OCI-LY1 (cell line): Measurements from ENCODE around the gene SEC24C.

ENCODE experiments used
- H2AFZ ChIP-seq: fragments of 200-600 bp; sonication (generic), shearing (Covaris generic); 2 replicates; pipeline ENCODE4 v1.6.0; 2014; ENCODE audit warnings: antibody characterized with exemption, mild to moderate bottlenecking, low read length
- H3F3A ChIP-seq: fragments of 200-600 bp; sonication (generic), shearing (Covaris generic); 2 replicates; pipeline ENCODE4 v1.6.0; 2014; ENCODE audit warnings: mild to moderate bottlenecking, antibody characterized with exemption, low read length, moderate library complexity; ENCODE audit not compliant: insufficient read depth
- H3K27ac ChIP-seq: fragments of 200-600 bp; sonication (generic); 2 replicates; pipeline ENCODE4 v1.5.1; 2014; ENCODE audit warnings: low read length, mixed run types, mild to moderate bottlenecking, low read depth; ENCODE audit not compliant: poor library complexity, severe bottlenecking
- H3K27me3 ChIP-seq: fragments of 200-600 bp; sonication (generic); 2 replicates; pipeline ENCODE4 v1.6.0; 2014; ENCODE audit warnings: antibody characterized with exemption, mild to moderate bottlenecking, low read length, moderate library complexity; ENCODE audit not compliant: insufficient read depth
- H3K36me3 ChIP-seq: fragments of 200-600 bp; sonication (generic); 2 replicates; pipeline ENCODE4 v1.6.1; 2014; ENCODE audit warnings: mild to moderate bottlenecking, antibody characterized with exemption, low read length, moderate library complexity, mixed read lengths; ENCODE audit not compliant: insufficient read depth
- H3K4me1 ChIP-seq: fragments of 200-600 bp; sonication (generic); 2 replicates; pipeline ENCODE4 v1.5.1; 2014; ENCODE audit warnings: mild to moderate bottlenecking, low read length, moderate library complexity; ENCODE audit not compliant: insufficient read depth, severe bottlenecking
- H3K4me2 ChIP-seq: fragments of 200-600 bp; sonication (generic), shearing (Covaris generic); 2 replicates; pipeline ENCODE4 v1.6.1; 2014; ENCODE audit warnings: low read length
- H3K4me3 ChIP-seq: fragments of 200-600 bp; sonication (generic); 2 replicates; pipeline ENCODE4 v1.5.1; 2014; ENCODE audit warnings: low read length, low read depth, mild to moderate bottlenecking, mixed read lengths; ENCODE audit not compliant: poor library complexity, severe bottlenecking
- H3K79me2 ChIP-seq: fragments of 200-600 bp; shearing (Covaris generic); 2 replicates; pipeline ENCODE4 v1.6.1; 2016; ENCODE audit warnings: mixed run types, low read length, mixed read lengths; ENCODE audit not compliant: insufficient read depth
- H3K9ac ChIP-seq: fragments of 200-600 bp; sonication (generic), shearing (Covaris generic); 2 replicates; pipeline ENCODE4 v1.6.1; 2014; ENCODE audit warnings: mild to moderate bottlenecking, low read length, mixed read lengths
- H3K9me2 ChIP-seq: fragments of 200-600 bp; sonication (generic), shearing (Covaris generic); 2 replicates; pipeline ENCODE4 v1.6.1; 2014; ENCODE audit warnings: low read depth, mild to moderate bottlenecking, low read length, mixed read lengths
- H3K9me3 ChIP-seq: fragments of 200-600 bp; shearing (Covaris generic); 2 replicates; pipeline ENCODE4 v1.6.1; 2014; ENCODE audit warnings: low read length, mixed read lengths
- H4K20me1 ChIP-seq: fragments of 200-600 bp; sonication (generic), shearing (Covaris generic); 2 replicates; pipeline ENCODE4 v1.6.0; 2016; ENCODE audit warnings: mild to moderate bottlenecking, low read length; ENCODE audit not compliant: insufficient read depth
- CTCF ChIP-seq: fragments of 200-600 bp; sonication (generic), shearing (Covaris generic); IDR thresholded peaks from 2 replicates; pipeline ENCODE4 v1.5.1; 2017; ENCODE audit warnings: mild to moderate bottlenecking, antibody characterized with exemption, low read length, moderate library complexity, mixed read lengths
- EZH2 ChIP-seq: fragments of 200-600 bp; sonication (generic), shearing (Covaris generic); IDR thresholded peaks from 2 replicates; pipeline ENCODE4 v1.8.0; 2017; ENCODE audit warnings: borderline replicate concordance, mixed run types, mild to moderate bottlenecking, antibody characterized with exemption, low read length, moderate library complexity, mixed read lengths

SEC24C gene

GRCh38 chr10:73806176-73806950 is 62.2 kb downstream of the SEC24C start:
- H2AFZ ChIP-seq = no peak overlapping the region
- no peak overlapping the region for H3K4me3 ChIP-seq
- H3K27ac ChIP-seq = no peak overlapping the region
- H3K9ac ChIP-seq = no peak overlapping the region
- no peaks in the 10 kb centered on the region for H3K79me2 ChIP-seq
- H4K20me1 ChIP-seq = no peaks in the 10 kb centered on the region
- no peak overlapping the region for H3K4me2 ChIP-seq
- peaks cover 70% of the 10 kb centered on the region for H3K36me3 ChIP-seq
- H3F3A ChIP-seq = no peaks in the 10 kb centered on the region
- H3K27me3 ChIP-seq = no peaks in the 10 kb centered on the region
- H3K4me1 ChIP-seq = peaks cover 5% of the 10 kb centered on the region
- TF ChIP-seq EZH2 (no peak), CTCF (no peak)
- no peaks in the 10 kb centered on the region for H3K9me2 ChIP-seq
- no peaks in the 10 kb centered on the region for H3K9me3 ChIP-seq

DNA sequence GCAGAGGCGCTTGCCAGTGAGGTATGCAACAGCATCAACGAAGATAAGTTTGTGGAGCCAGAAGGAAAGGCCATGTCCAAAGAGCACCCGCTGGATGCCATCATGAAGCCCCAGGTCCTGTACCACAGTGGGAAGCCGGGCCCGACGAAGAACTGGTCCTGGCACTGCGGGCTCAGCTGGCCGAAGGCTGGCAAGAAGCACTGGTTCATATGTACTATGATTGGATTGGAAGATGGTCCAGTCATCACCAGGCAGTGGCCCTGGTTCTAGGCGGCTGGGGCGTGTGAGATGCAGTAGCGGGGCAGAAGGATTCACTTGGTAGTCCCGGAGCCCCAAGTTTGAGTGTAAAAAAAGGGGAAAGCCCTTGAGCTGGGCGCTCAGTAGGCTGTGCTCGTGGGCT is 63.3 kb downstream of the SEC24C start:
- no peak overlapping the region for H3K9ac ChIP-seq
- no peaks in the 10 kb centered on the region for H4K20me1 ChIP-seq
- H3K9me3 ChIP-seq = no peaks in the 10 kb centered on the region
- H3K79me2 ChIP-seq = no peaks in the 10 kb centered on the region
- H3F3A ChIP-seq = no peaks in the 10 kb centered on the region
- peaks cover 59% of the 10 kb centered on the region for H3K36me3 ChIP-seq
- no peaks in the 10 kb centered on the region for H3K27me3 ChIP-seq
- no peak overlapping the region for H3K4me2 ChIP-seq
- no peak for TF ChIP-seq EZH2
- no peak for TF ChIP-seq CTCF
- H2AFZ ChIP-seq = no peak overlapping the region
- no peak overlapping the region for H3K27ac ChIP-seq
- no peaks in the 10 kb centered on the region for H3K9me2 ChIP-seq
- H3K4me3 ChIP-seq = no peak overlapping the region
- peaks cover 8% of the 10 kb centered on the region for H3K4me1 ChIP-seq

DNA sequence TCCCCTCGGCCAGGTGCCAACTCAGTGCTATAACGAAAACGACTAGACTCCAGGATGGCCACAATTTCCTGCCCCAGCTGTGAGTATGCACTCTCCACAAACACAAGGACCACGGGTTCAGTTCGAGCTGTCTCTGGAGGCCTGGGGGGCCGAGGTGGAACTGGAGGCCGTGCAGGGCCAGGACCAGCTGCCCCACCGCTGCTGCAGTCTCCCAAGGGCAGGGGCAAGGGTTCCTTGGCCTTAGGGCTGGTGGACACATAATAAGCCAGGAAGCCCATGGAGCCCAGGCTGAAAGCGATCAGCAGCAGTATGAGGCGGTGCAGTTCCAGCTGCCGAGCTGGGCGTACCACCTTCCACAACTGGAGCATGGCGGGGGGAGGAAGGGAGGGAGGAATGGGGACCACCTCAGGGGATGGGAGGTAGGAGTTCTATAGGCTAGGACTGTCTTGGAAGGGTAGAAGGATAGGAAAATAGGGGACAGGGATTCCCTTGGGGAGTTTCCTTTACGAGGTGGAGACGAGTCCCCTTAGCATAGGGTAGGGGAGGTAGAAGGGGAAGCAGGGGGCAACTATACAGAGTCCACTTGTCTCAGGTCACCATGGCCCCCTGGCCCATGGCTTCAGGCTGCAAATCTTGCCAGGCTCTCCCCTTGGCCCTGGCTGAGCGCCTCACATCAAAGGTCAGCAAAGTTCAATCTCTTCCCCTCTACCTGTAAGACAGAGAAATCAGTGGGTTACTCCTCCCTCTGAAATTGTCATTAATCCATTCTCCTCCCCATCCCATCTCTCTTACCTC is 64.0 kb downstream of the SEC24C start:
- H3K9ac ChIP-seq = no peak overlapping the region
- H3K4me3 ChIP-seq = no peak overlapping the region
- H3K9me3 ChIP-seq = no peaks in the 10 kb centered on the region
- no peak overlapping the region for H3K27ac ChIP-seq
- H3K4me1 ChIP-seq = peaks cover 8% of the 10 kb centered on the region
- H3F3A ChIP-seq = no peaks in the 10 kb centered on the region
- H3K27me3 ChIP-seq = no peaks in the 10 kb centered on the region
- H3K79me2 ChIP-seq = no peaks in the 10 kb centered on the region
- peaks cover 51% of the 10 kb centered on the region for H3K36me3 ChIP-seq
- no peak overlapping the region for H2AFZ ChIP-seq
- no peaks in the 10 kb centered on the region for H3K9me2 ChIP-seq
- no peak overlapping the region for H3K4me2 ChIP-seq
- no peaks in the 10 kb centered on the region for H4K20me1 ChIP-seq
- no peak for TF ChIP-seq CTCF
- no peak for TF ChIP-seq EZH2
